ENCODE results near the gene HIPK2. TPM values are rescaled to one million over a fixed set of nuclear protein-coding genes. Genes with fewer than 3 reads are reported as not detected.

The HIPK2 gene
- total and polyA plus RNA-seq, 2 of the 4 experiments (the other 2 are of a cell fraction) = 22.0 to 27.1 TPM

GRCh38 chr7:139600306-139600705, 177.5 kb downstream of the HIPK2 start:
- no TSS peak for BruUV-seq (replicated peaks)
- Histone ChIP-seq H2AK5ac (ENCODE audit: low read depth, low read length) (no peak overlapping the region), H3K18ac (ENCODE audit: low read depth, low read length) (no peak overlapping the region), H2BK5ac (ENCODE audit: low read depth, low read length, poor library complexity, severe bottlenecking) (no peak overlapping the region), H4K91ac (ENCODE audit: insufficient read depth, low read depth, low read length) (no peak overlapping the region), H3K4me3 (ENCODE audit: insufficient read depth, low read depth, low read length) (no peak overlapping the region), H3K9ac (ENCODE audit: low read depth, low read length) (no peak overlapping the region), H3K23ac (ENCODE audit: low read depth, low read length) (no peak overlapping the region), H2BK15ac (ENCODE audit: low read depth, low read length) (no peak overlapping the region), H3K4me1 (ENCODE audit: control insufficient read depth, insufficient read depth, low read length) (peaks cover 2% of the 10 kb centered on the region; the same call in 1 of the 2 replicates), H3K79me1 (ENCODE audit: low read depth in 1 of 2, low read length in 2 of 2) (peaks cover 15 to 30% of the 10 kb centered on the region in 2 experiments; a peak in 3 of 4 replicates), H3K14ac (replicated peaks; ENCODE audit: low read depth, low read length) (no peak overlapping the region), H3K4ac (ENCODE audit: low read depth, low read length) (no peak overlapping the region), H4K20me1 (ENCODE audit: insufficient read depth, low read length) (0 out of 2 replicates have a peak, but pooled peaks cover 11% of the 10 kb centered on the region), H3K36me3 (ENCODE audit: control insufficient read depth, insufficient read depth, low read length) (peaks cover 62% of the 10 kb centered on the region), H3K4me2 (ENCODE audit: low read depth, low read length) (no peak overlapping the region), H3K9me3 (ENCODE audit: control insufficient read depth, insufficient read depth, low read length) (no peaks in the 10 kb centered on the region), H4K8ac (ENCODE audit: low read depth in 2 of 2, low read length in 2 of 2) (no peak overlapping the region), H3K27ac (ENCODE audit: insufficient read depth, low read length) (no peak overlapping the region), H2BK20ac (ENCODE audit: low read depth, low read length) (no peak overlapping the region), H3K56ac (ENCODE audit: extremely low read depth, insufficient read depth, low read length) (no peak overlapping the region), H3K27me3 (ENCODE audit: control insufficient read depth, insufficient read depth, low read length) (no peaks in the 10 kb centered on the region), H2AFZ (replicated peaks; ENCODE audit: low read length, poor library complexity) (no peak overlapping the region), H2AK9ac (replicated peaks; ENCODE audit: low read depth, low read length, poor library complexity) (no peak overlapping the region), H3K9me1 (ENCODE audit: insufficient read depth, low read length) (peaks cover 3% of the 10 kb centered on the region; the same call in 1 of the 2 replicates), H2BK120ac (ENCODE audit: low read depth, low read length) (no peak overlapping the region), H4K5ac (ENCODE audit: low read depth, low read length) (no peak overlapping the region)
- intact Hi-C loops (cut with micrococcal nuclease) (no loop called here), in situ Hi-C loops (cut with MboI; ENCODE audit: low sequenced_read_pairs) (no loop called here), dilution Hi-C loops (cut with HindIII; ENCODE audit: low sequenced_read_pairs, unreplicated experiment) (no loop called here)
- no peak for DNase-seq
- no peak for ATAC-seq (ENCODE audit: low read depth)
- POLR2A ChIA-PET (ENCODE audit: unreplicated experiment) = no interaction called here
- WGBS, 2 experiments (ENCODE audit: extremely low coverage in 2 of 2, insufficient read length in 1 of 2) = no CpG with 5 or more reads among the region's 8 CpGs
- no peak for TF ChIP-seq CHD1 (IDR thresholded peaks at IDR 0.05; ENCODE audit: low read depth, low read length)
- TF ChIP-seq, protein P1, sequence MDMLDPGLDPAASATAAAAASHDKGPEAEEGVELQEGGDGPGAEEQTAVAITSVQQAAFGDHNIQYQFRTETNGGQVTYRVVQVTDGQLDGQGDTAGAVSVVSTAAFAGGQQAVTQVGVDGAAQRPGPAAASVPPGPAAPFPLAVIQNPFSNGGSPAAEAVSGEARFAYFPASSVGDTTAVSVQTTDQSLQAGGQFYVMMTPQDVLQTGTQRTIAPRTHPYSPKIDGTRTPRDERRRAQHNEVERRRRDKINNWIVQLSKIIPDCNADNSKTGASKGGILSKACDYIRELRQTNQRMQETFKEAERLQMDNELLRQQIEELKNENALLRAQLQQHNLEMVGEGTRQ (IDR thresholded peaks at IDR 0.05; ENCODE audit: low read depth, low read length) = peak; percentile 42; the same call in 1 of the 2 replicates
- CTCF ChIA-PET = interaction anchor here (1.0 kb wide), 1 partner anchor 10 kb away, joined by 3 read pairs; no protein-coding TSS in a partner anchor

Data from IMR-90 (cell line).